Peyer's patch (tissue), 4 donors: ENCODE results near the gene ATF6B. TPM values are rescaled to one million over a fixed set of nuclear protein-coding genes. Genes with fewer than 3 reads are reported as not detected.

Experiments used
- DNase-seq, 3 donors: peaks; one replicate each; pipeline ENCODE4 v3.0.0-alpha.2; 2017 to 2019
- H3K27ac ChIP-seq, 4 donors: fragments of 200-600 bp; sonication (generic); one replicate each; pipeline ENCODE4 v1.5.1; 2016 to 2019
- H3K27me3 ChIP-seq, 2 donors: fragments of 200-600 bp; sonication (generic); one replicate each; pipeline ENCODE4 v1.5.1; 2019
- H3K36me3 ChIP-seq, 3 donors: fragments of 200-600 bp; sonication (generic); one replicate each; pipeline ENCODE4 v1.5.1; 2016 to 2019
- H3K4me1 ChIP-seq, 4 donors: fragments of 200-600 bp; sonication (generic); one replicate each; pipeline ENCODE4 v1.5.1; 2016 to 2019
- H3K4me3 ChIP-seq, 4 donors: fragments of 200-600 bp; sonication (generic); 1 replicate in 3 of 4; 2 replicates in 1 of 4; pipeline ENCODE4 v1.5.1; 2016 to 2019; ENCODE audit warnings: mild to moderate bottlenecking in 1 of 4
- H3K9me3 ChIP-seq, 4 donors: fragments of 200-600 bp; sonication (generic); one replicate each; pipeline ENCODE4 v1.5.1; 2016 to 2019; ENCODE audit warnings: mild to moderate bottlenecking in 1 of 4
- POLR2A ChIP-seq, 2 donors: fragments of 450-650 bp; IDR thresholded peaks; one replicate each; pipeline ENCODE4 v1.5.1; 2017; ENCODE audit warnings: antibody characterized with exemption in 2 of 2, mild to moderate bottlenecking in 2 of 2, moderate library complexity in 2 of 2
- total RNA-seq, 4 donors: library from RNA; depleted of rRNA; stranded (reverse); fragments of >200 nt; gene quantifications; one replicate each; pipeline ENCODE4 v1.1.0, GENCODE V29; 2016
- TF ChIP-seq, protein P1 (sequence below), 6 experiments: fragments of 450-650 bp in 4 of 6; fragments of 200-600 bp in 2 of 6; sonication (generic) in 1 of 6; IDR thresholded peaks; one replicate each; pipeline ENCODE4 v1.5.1; 2017 to 2019; ENCODE audit warnings: antibody characterized with exemption in 6 of 6, mild to moderate bottlenecking in 3 of 6, moderate library complexity in 1 of 6

ATF6B gene
- total RNA-seq, 4 donors from 2014 or later, result 75.3 to 408 (median 156) TPM

DNA sequence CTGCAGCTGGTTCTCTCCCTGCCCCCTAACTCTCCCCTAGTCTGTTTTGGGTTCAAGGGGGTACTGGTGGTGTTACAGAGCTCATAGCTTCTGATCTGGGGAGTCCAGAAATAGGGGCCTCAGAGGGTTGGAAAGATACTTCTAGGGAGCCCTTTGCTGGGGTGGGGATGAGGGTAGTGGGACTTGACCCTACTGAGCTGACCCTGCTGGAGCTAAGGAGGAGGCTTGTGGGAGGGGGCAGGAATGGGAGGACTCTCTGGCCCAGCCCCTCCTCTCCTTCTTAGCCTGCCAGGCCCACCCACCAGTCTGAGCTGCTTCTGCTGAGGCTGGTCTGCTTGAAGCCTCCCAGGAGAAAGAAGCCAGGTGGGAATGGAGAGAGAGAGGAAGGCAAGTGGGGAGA is 36.2 kb upstream of the ATF6B start, which contains the start of gene EGFL8:
Gene EGFL8, plus strand, starts transcription at position 301 of the 400 bp plus-strand sequence. CDS start 1,571 bp downstream, outside the sequence.
- Histone ChIP-seq H3K4me3 (no peak within 1 kb of the TSS), H3K27ac (peak within 1 kb of the TSS in 1 of 4 donors; percentile 13), H3K4me1 (no peaks in the 10 kb centered on the region), H3K9me3 (no peaks in the 10 kb centered on the region), H3K27me3 (no peaks in the 10 kb centered on the region), H3K36me3 (peaks cover 0 to 45% (median 0%) of the 10 kb centered on the region in 3 donors)
- no peak for DNase-seq
- TF ChIP-seq, protein P1, sequence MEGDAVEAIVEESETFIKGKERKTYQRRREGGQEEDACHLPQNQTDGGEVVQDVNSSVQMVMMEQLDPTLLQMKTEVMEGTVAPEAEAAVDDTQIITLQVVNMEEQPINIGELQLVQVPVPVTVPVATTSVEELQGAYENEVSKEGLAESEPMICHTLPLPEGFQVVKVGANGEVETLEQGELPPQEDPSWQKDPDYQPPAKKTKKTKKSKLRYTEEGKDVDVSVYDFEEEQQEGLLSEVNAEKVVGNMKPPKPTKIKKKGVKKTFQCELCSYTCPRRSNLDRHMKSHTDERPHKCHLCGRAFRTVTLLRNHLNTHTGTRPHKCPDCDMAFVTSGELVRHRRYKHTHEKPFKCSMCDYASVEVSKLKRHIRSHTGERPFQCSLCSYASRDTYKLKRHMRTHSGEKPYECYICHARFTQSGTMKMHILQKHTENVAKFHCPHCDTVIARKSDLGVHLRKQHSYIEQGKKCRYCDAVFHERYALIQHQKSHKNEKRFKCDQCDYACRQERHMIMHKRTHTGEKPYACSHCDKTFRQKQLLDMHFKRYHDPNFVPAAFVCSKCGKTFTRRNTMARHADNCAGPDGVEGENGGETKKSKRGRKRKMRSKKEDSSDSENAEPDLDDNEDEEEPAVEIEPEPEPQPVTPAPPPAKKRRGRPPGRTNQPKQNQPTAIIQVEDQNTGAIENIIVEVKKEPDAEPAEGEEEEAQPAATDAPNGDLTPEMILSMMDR (IDR thresholded peaks at IDR 0.05), result no peak
- no peak for TF ChIP-seq POLR2A (IDR thresholded peaks at IDR 0.05)

DNA sequence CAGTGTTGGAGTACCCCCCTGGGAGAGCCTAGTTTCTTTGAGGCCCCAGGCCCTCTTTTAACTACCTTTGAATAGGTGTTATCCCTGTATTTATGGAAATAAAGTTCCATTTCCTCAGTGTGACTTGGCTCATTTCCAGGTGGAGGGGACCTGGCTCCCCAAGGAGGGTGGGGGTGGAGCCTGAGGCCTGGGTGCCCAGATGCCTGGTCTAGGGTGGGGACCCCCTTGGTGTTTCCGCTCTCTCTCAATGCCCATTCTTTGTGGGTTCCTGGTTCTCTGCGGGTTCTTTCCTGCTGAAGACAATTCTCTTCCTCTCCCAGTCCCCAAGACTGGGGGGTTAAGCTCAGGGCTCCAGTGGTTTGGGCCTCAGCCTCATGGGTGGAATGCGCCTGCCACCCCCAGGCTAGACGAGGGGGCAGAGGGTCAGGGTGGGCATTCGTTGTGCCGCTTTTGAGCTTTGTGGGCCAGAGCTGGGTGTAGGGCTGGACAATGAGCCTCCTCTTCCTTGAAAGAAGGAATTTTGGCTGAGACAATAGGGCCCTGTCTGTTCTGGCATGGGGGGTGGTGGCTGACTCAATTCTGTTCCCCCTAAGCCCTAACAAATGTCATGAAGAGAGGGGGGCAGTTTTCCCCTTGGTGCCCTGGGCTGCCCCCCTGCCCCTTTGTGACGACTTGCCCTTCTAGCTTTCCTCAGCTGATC is 35.7 kb upstream of the ATF6B start:
- TF ChIP-seq, protein P1 (IDR thresholded peaks at IDR 0.05), result no peak
- no peak for TF ChIP-seq POLR2A (IDR thresholded peaks at IDR 0.05)
- Histone ChIP-seq H3K36me3 (peaks cover 0 to 42% (median 0%) of the 10 kb centered on the region in 3 donors), H3K4me1 (no peaks in the 10 kb centered on the region), H3K27me3 (no peaks in the 10 kb centered on the region), H3K9me3 (no peaks in the 10 kb centered on the region), H3K4me3 (no peak overlapping the region), H3K27ac (peak overlapping the region in 1 of 4 donors; percentile 13)
- no peak for DNase-seq

DNA sequence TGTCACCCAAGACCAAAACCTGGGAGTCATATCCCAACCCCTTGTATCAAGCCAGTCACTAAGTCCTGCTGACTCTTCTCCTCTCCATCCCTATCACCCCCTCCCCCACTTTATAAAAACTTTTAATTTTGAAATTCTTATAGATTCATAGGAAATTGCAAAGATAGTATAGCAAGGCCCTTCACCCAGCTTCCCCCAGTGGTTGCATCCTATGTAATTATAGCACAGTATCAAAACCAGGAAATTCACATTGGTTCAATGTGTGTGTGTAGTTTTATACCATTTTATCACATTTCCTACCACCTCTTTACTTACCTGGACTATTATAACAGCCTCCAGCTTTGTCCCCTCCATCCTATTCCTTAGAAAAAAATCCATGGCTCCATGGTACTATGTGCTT is 30.0 kb upstream of the ATF6B start:
- TF ChIP-seq POLR2A (IDR thresholded peaks at IDR 0.05), result no peak
- TF ChIP-seq, protein P1 (IDR thresholded peaks at IDR 0.05), result no peak
- peaks cover 0 to 51% (median 0%) of the 10 kb centered on the region in 3 donors for H3K36me3 ChIP-seq

DNA sequence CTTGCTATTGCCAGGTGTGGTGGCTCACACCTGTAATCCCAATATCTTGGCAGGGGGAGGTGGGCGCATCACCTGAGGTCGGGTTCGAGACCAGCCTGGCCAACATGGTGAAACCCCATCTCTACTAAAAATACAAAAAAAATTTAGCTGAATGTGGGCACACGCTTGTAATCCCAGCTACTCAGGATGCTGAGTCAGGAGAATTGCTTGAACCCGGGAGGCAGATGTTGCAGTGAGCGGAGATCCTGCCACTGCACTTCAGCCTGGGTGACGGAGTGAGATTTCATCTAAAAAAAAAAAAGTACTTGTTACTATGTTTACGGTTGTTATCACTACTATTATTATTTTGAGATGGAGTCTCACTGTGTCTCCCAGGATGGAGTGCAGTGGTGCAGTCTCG is 28.8 kb upstream of the ATF6B start:
- Histone ChIP-seq H3K4me3 (no peak overlapping the region), H3K36me3 (peaks cover 0 to 44% (median 0%) of the 10 kb centered on the region in 3 donors), H3K27ac (no peak overlapping the region), H3K27me3 (no peaks in the 10 kb centered on the region), H3K9me3 (no peaks in the 10 kb centered on the region), H3K4me1 (peaks cover 0 to 27% (median 5%) of the 10 kb centered on the region in 4 donors)
- DNase-seq, result no peak
- TF ChIP-seq, protein P1 (IDR thresholded peaks at IDR 0.05), result no peak
- TF ChIP-seq POLR2A (IDR thresholded peaks at IDR 0.05), result no peak

More for the DNA sequence above, 30.0 kb upstream of the ATF6B start:
- Histone ChIP-seq H3K27me3 (no peaks in the 10 kb centered on the region), H3K4me1 (peaks cover 0 to 15% (median 5%) of the 10 kb centered on the region in 4 donors), H3K4me3 (no peak overlapping the region), H3K27ac (no peak overlapping the region), H3K9me3 (no peaks in the 10 kb centered on the region)
- no peak for DNase-seq

DNA sequence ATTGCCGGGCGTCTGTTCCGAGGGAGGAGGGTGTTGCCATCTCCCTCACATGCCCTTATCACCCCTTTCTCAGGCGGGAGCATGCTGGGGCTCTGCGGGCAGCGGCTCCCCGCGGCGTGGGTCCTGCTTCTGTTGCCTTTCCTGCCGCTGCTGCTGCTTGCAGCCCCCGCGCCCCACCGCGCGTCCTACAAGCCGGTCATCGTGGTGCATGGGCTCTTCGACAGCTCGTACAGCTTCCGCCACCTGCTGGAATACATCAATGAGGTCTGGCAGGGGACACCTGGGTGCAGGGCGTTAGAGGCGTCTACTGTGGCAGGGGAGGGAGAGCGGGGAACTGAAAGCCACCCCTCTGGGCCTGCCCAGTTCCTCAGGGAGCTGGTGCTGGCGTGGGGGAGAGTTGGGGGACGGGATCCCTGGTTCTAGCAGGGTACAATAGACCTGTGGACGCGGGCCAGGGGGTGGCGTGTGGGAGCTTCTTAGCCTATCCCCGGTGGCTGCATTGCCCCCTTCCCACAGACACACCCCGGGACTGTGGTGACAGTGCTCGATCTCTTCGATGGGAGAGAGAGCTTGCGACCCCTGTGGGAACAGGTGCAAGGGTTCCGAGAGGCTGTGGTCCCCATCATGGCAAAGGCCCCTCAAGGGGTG is 26.6 kb upstream of the ATF6B start:
- Histone ChIP-seq H3K9me3 (no peaks in the 10 kb centered on the region), H3K4me1 (peaks cover 0 to 30% (median 5%) of the 10 kb centered on the region in 4 donors), H3K27ac (peak overlapping the region; percentile 72 to 85 (median 78)), H3K27me3 (no peaks in the 10 kb centered on the region), H3K4me3 (peak overlapping the region; percentile 50 to 74 (median 69)), H3K36me3 (peaks cover 0 to 34% (median 0%) of the 10 kb centered on the region in 3 donors)
- peak; percentile 78 to 90 (median 81) for DNase-seq
- no peak for TF ChIP-seq POLR2A (IDR thresholded peaks at IDR 0.05)
- TF ChIP-seq, protein P1 (IDR thresholded peaks at IDR 0.05), result peak; percentile 52 to 84 (median 65)
